Measurements from ENCODE around the gene GALNTL6.

GRCh38 chr4:172521680-172522079 lies 708.5 kb downstream of the GALNTL6 start:
- TF ChIP-seq PKNOX1 (IDR thresholded peaks at IDR 0.05) (no peak), TARDBP (IDR thresholded peaks at IDR 0.05) (no peak), ZNF384 (IDR thresholded peaks at IDR 0.05) (no peak), BHLHE40 (IDR thresholded peaks at IDR 0.05; ENCODE audit: borderline replicate concordance) (no peak), ARNT (IDR thresholded peaks at IDR 0.05) (no peak), SUZ12 (IDR thresholded peaks at IDR 0.05) (no peak), SP1 (IDR thresholded peaks at IDR 0.05) (no peak), HDGF (IDR thresholded peaks at IDR 0.05; ENCODE audit: borderline replicate concordance) (no peak), NFRKB (IDR thresholded peaks at IDR 0.05) (no peak), CTBP1 (IDR thresholded peaks at IDR 0.05; ENCODE audit: borderline replicate concordance) (no peak), FOXM1 (IDR thresholded peaks at IDR 0.05; ENCODE audit: borderline replicate concordance) (no peak), FOXK2 (IDR thresholded peaks at IDR 0.05) (no peak), FOXA1 (IDR thresholded peaks at IDR 0.05) (no peak)
